Lung microvascular endothelial cell (primary cell): ENCODE data around the gene ATP6AP1. TPM values are rescaled to one million over a fixed set of nuclear protein-coding genes. Genes with fewer than 3 reads are reported as not detected.

ENCODE experiments used
- total RNA-seq: library from RNA; depleted of rRNA; stranded (reverse); fragments of >200 nt; gene quantifications from 2 replicates; pipeline ENCODE4 v1.2.1, GENCODE V29; 2014

Gene ATP6AP1
- total RNA-seq, 1 donor from 2014 or later, result 64.3 TPM

Other genes with a start within 250 kb of the ATP6AP1 start
- gene OPN1MW, start 246.1 kb upstream of the ATP6AP1 start, total RNA-seq, result 0.79 TPM in 1 of 2 replicates, not detected in the other
- not detected in 2 replicates for gene OPN1MW2, start 208.9 kb upstream of the ATP6AP1 start, total RNA-seq
- gene OPN1MW3, start 171.1 kb upstream of the ATP6AP1 start, total RNA-seq, result 0.20 TPM in 1 of 2 replicates, not detected in the other
- not detected in 2 replicates for gene TEX28, start 133.6 kb upstream of the ATP6AP1 start, total RNA-seq
- under 0.01 TPM in 1 of 2 replicates, not detected in the other for gene TKTL1, start 132.9 kb upstream of the ATP6AP1 start, total RNA-seq
- 781 and 1,159 TPM in 2 replicates for gene FLNA, start 54.0 kb upstream of the ATP6AP1 start, total RNA-seq
- 14.5 and 18.1 TPM in 2 replicates for gene EMD, start 49.4 kb upstream of the ATP6AP1 start, total RNA-seq
- gene RPL10, start 30.3 kb upstream of the ATP6AP1 start, total RNA-seq, result 2,090 and 2,761 TPM in 2 replicates
- gene DNASE1L1, start 19.4 kb upstream of the ATP6AP1 start, total RNA-seq, result 79.1 and 86.3 TPM in 2 replicates
- gene TAFAZZIN, start 17.1 kb upstream of the ATP6AP1 start, total RNA-seq, result 8.5 and 11.9 TPM in 2 replicates
- gene GDI1, start 8.5 kb downstream of the ATP6AP1 start, total RNA-seq, result 24.8 and 59.1 TPM in 2 replicates
- 45.8 and 51.0 TPM in 2 replicates for gene FAM50A, start 15.5 kb downstream of the ATP6AP1 start, total RNA-seq
- gene PLXNA3, start 29.6 kb downstream of the ATP6AP1 start, total RNA-seq, result 3.7 and 6.3 TPM in 2 replicates
- 12.6 and 19.8 TPM in 2 replicates for gene LAGE3, start 50.6 kb downstream of the ATP6AP1 start, total RNA-seq
- 24.6 and 31.3 TPM in 2 replicates for gene UBL4A, start 57.9 kb downstream of the ATP6AP1 start, total RNA-seq
- gene SLC10A3, start 62.0 kb downstream of the ATP6AP1 start, total RNA-seq, result 8.5 and 14.7 TPM in 2 replicates
- gene FAM3A, start 87.6 kb downstream of the ATP6AP1 start, total RNA-seq, result 13.3 and 20.8 TPM in 2 replicates
- gene G6PD, start 118.2 kb downstream of the ATP6AP1 start, total RNA-seq, result 16.9 and 35.1 TPM in 2 replicates
- gene IKBKG, start 118.9 kb downstream of the ATP6AP1 start, total RNA-seq, result 9.2 and 11.7 TPM in 2 replicates
- gene CTAG1A, start 156.5 kb downstream of the ATP6AP1 start, total RNA-seq, result not detected in 2 replicates
- not detected in 2 replicates for gene CTAG1B, start 190.6 kb downstream of the ATP6AP1 start, total RNA-seq
- not detected in 2 replicates for gene CTAG2, start 224.9 kb downstream of the ATP6AP1 start, total RNA-seq